GM12892 (cell line): ENCODE results near the gene CDKL2.
A peak's percentile ranks its signal among the peaks of the same experiment; 100 is the strongest.
"Not testable (repeated sequence)": the region's sequence is repeated elsewhere in the genome, so short reads cannot be mapped to it uniquely, and the experiment has no call there.

Experiments
- DNase-seq: peaks from one replicate; pipeline ENCODE4 v3.0.0; 2011; ENCODE audit not compliant: insufficient read length
- FAIRE-seq: peaks from 2 replicates; lab custom pipeline; 2011; peaks lifted over from hg19 to GRCh38; lab: Jason Lieb, UNC
- POLR2A ChIP-seq: IDR thresholded peaks from 2 replicates; pipeline ENCODE4 v1.6.1; 2011; ENCODE audit warnings: low read depth, low read length, control low read depth
- POLR2AphosphoS5 ChIP-seq: IDR thresholded peaks from 2 replicates; pipeline ENCODE4 v1.6.1; 2011; ENCODE audit warnings: low read depth, low read length, control low read depth
- TAF1 ChIP-seq: IDR thresholded peaks from 2 replicates; pipeline ENCODE4 v1.6.1; 2011; ENCODE audit warnings: low read depth, mild to moderate bottlenecking, control low read depth, low read length, borderline replicate concordance

CDKL2 gene

DNA sequence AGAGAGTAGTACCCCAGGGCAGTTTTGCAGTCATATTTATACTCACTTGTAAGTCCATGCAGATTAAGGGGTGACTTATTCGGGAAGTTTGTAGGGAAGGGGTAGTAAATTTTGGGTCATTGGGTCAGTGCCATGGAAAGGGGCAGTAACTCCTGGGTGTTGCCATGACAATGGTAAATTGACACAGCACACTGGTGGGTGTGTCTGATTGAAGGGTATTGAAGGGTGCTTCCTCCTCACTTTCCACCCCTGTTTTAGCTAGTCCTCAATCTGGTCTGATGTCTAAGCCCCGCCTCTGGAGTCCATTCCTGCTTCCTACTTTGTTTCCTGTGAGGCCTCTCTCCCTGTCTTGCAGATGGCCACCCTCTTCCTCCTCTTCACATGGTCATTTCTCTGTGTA lies 62.6 kb downstream of the CDKL2 start:
- no peak for FAIRE-seq
- DNase-seq = no peak
- no peak for TF ChIP-seq TAF1
- no peak for TF ChIP-seq POLR2A
- no peak for TF ChIP-seq POLR2AphosphoS5

DNA sequence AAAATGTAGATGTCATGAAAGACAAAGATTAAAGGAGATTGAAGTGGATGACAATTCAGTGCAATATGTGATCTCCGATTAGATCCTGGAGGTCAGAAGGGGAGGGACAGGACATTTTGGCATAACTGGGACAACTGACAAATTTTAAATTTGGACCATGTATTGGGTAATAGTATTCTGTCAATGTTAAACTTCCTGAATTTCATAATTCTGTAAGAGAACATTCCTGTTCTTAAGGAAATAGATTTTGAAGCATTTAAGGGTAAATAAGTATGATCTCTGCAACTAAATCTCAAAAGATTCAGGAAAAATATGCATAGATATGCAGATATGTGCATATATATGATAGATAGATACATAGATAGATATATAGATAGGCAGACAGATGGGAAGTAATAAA lies 63.4 kb downstream of the CDKL2 start:
- no peak for TF ChIP-seq POLR2A
- no peak for TF ChIP-seq POLR2AphosphoS5
- no peak for TF ChIP-seq TAF1
- FAIRE-seq (no peak), DNase-seq (no peak)

DNA sequence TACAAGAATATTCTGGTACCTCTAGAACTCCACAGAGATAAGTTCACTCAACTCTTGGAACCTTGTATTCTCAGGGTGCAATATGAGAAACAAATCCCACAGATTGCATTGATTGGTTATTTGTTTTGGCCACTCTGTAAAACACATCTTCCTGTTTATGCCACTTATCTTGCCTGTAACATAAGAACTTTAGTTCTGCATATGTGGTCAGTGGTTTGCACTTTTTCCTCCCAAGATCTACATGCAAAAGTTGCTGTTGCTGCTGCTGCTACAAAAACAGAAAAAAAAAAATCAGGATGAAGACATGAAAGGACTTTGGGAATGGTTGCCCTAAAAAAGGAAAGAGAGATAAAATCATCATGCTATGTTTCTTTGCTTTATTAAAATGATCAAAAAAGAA lies 64.8 kb downstream of the CDKL2 start:
- no peak for DNase-seq
- no peak for TF ChIP-seq POLR2AphosphoS5
- TF ChIP-seq POLR2A = no peak
- no peak for TF ChIP-seq TAF1
- FAIRE-seq = no peak

DNA sequence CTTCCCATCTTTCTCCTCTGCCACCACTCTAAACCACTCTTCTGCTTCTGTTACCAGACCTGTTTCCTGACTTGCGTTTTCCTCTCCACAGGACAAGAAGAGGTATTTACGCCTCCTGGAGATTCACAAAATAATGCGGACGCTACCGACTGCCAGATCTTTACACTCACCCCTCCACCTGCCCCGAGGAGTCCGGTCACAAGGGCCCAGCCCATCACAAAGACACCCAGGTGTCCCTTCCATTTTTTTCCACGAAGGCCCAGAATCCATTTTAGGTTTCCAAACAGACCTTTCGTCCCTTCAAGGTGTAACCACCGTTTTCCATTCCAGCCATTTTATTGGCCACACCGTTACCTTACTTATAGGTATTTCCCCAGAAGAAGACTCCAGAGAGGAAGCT lies 66.3 kb downstream of the CDKL2 start:
- DNase-seq = no peak
- no peak for FAIRE-seq
- no peak for TF ChIP-seq TAF1
- no peak for TF ChIP-seq POLR2AphosphoS5
- TF ChIP-seq POLR2A = no peak

DNA sequence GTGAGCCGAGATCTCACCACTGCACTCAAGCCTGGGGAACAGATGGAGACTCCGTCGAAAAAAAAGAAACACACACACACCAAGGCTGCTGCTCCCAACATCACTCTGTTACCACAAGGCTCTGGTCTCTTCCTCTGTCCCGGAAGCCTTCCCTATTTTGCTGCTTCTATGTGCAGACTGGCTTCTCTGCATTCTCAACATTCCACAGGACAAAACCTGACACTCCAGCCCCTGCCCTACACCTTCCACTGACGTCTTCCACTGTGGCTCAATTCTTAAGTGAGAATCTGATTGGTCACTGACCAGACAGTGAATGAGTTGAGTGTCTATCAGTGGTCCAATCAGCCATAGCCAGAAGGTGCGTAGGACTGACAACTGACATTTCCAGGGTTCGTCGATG lies 68.5 kb downstream of the CDKL2 start:
- DNase-seq (no peak), FAIRE-seq (no peak)

DNA sequence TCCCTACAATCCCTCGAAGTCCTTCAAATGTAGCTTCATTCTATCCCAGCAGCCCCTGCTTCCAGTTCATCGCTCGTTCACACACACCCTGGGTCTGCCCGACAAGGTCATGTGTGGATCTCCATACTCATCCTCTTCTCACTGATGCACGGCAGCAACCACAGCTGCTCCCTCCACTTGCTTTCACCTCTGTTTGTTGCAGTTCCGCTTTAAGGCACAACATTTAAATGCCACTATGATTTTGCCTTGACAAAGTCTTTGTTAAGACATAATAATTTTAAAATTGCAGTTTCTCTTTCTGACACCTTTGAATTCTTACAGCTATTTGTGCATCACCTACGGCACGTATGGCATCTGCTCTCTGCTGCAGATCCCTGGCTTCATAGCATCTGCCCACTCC lies 72.6 kb downstream of the CDKL2 start:
- DNase-seq (no peak), FAIRE-seq (no peak)
- TF ChIP-seq TAF1 (no peak), POLR2AphosphoS5 (no peak), POLR2A (no peak)

More for the DNA sequence above, 68.5 kb downstream of the CDKL2 start:
- TF ChIP-seq POLR2A (no peak), TAF1 (no peak), POLR2AphosphoS5 (no peak)

DNA sequence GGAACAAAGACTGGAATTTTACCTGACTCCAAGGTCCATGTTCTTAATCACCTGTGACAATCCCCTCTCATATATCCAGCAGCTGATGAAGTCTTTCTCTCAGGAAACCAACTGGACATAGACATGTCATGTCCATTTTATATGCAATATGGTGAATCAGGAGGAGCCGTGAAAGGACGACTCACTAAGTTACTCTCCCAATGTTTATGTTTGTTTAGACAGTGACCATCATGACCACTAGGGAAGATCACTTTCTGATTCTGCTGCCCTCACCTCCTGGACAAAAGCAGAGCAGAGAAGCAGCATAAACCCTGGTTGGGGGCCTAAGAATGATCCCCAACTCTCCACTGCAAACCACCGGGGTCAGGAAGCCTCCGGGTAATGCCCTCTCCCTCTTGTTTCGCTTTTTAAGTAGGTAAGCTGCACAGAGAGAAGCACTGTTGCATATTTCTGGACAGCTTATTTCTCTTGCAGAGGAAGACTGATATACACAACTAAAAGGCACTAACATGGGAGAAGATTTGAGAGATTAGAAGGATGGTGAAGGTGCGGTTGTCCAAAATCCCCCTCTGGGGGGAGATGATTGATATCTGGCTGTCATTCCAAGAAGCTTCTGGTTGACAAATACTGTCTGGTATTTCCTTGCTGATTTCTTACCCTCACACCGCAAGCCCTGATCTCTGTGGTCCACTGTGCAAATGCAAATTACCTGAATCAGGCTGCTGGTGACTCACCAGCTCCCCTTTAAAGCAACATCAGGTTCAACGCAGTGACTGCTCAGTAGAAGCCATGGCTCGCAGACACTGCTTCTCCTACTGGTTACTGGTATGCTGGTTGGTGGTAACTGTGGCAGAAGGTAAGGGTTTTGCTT lies 74.8 kb downstream of the CDKL2 start, which contains the start of gene ODAPH:
Gene ODAPH, plus strand, starts transcription at position 773 of the 871 bp plus-strand sequence. Its CDS starts 17 bp downstream, at position 790.
- TF ChIP-seq POLR2AphosphoS5 (no peak), TAF1 (no peak)
- DNase-seq (peak; percentile 34), FAIRE-seq (peak; percentile 92)

DNA sequence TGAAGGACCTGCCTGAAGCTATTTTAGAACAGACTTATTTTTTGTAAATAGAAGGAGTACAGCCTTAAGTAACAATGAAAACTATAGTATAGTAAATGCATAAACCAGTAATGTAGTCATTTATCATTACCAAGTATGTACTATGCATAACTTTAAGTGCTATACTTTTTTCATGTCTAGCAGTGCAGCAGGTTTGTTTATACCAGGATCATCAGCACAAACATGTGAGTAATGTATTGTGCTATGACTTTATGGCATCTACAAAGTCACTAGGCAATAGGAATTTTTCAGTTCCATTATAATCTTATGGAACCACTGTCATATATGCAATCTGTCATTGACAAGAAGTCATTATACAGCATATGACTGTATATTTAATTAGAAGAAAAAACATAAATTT lies 77.9 kb downstream of the CDKL2 start:
- TF ChIP-seq POLR2AphosphoS5 (no peak), TAF1 (no peak), POLR2A (no peak)
- FAIRE-seq = no peak
- DNase-seq = no peak

DNA sequence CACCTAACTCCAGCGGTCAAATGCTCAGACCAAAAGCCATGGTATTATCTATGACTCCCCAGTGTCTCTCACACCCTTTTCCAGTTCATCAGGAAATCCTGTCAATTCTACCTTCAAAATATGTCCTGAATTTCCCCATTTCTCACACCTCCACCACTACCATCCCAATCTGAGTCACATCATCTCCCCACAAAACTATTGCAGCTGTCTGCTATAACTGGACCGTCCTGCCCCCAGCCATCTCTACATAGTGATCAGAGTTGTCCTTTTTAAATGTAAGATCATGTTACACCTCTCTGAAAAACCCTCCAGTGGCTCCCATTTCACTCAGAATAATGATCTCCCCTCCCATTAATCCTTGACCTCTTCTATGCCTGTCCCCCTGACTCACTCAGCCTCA lies 81.3 kb downstream of the CDKL2 start:
- no peak for FAIRE-seq
- DNase-seq = no peak
- TF ChIP-seq POLR2AphosphoS5 (no peak), TAF1 (no peak), POLR2A (no peak)

DNA sequence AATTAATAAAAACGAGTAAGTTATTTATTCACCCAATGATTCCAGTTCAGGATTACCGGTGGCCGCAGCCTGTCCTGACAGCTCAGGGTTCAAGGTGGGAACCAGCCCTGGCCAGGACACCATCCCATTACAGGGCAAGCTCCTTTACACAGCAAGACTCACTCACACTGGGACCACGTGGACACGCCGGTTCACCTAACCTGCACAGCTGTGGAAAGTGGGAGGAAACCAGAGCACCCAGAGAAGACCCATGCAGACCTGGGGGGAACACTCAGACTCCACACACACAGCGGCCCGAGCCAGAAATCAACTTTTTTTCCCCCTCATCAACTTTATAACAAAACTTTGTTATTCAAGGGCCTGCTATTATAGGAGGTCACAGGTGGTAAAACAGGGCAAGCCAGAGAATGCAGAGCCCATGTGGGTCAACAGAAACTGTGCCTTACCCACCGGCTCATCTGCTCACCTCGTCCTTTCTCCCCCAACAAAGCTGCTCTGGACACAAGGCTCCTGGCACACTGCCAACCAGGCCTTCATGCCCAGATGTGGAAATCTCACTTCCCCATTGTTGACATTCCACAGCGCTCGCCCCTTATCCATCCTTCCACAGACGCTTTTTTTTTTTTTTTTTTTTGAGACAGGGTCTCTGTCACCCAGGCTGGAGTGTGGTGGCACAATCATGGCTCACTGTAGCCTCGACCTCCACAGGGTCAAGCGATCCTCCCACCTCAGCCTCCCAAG lies 82.5 kb downstream of the CDKL2 start:
- FAIRE-seq (no peak), DNase-seq (no peak)
- no peak for TF ChIP-seq POLR2AphosphoS5
- no peak for TF ChIP-seq POLR2A
- TF ChIP-seq TAF1 = no peak

DNA sequence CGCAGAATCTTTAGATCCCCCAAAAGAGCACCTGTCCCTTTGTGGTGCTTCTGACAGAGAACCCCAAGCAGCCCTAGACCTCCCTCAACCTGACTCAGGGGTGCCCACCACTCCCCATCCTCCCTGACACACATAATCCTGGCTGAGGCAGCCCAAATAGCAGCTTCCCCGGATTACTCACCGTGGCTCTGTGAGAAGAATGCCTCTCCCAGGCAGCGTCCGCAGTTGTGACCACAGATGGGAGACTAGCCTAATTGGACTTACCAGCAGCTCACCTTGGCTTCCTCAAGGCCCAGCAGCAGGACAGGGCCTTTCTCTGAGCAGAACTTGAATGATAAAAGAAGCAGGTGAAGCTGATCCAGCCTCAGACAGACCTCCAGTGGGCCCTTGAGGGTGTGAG lies 84.8 kb downstream of the CDKL2 start:
- DNase-seq (no peak), FAIRE-seq (no peak)

DNA sequence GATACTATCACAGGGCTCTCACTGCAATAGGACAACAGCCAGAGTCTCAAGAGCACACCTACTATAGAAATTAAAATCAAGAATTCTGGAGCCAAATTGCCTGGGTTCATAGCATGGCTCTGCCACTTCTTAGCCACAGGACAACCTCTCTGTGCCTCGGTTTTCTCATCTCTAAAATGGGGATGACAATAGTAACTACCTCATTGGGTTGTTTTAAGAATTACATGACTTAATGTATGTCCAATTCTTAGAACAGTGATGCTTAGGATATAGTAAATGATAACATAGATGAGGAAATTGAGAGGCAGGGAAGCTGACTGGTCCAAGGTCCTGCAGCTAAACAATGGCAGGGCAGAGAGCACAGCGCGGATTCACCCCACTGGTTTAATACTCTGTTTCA lies 85.5 kb downstream of the CDKL2 start:
- TF ChIP-seq POLR2A = no peak
- TF ChIP-seq POLR2AphosphoS5 = no peak
- no peak for TF ChIP-seq TAF1
- no peak for DNase-seq
- no peak for FAIRE-seq

More for the DNA sequence above, 84.8 kb downstream of the CDKL2 start:
- TF ChIP-seq POLR2AphosphoS5 (no peak), TAF1 (no peak), POLR2A (no peak)

DNA sequence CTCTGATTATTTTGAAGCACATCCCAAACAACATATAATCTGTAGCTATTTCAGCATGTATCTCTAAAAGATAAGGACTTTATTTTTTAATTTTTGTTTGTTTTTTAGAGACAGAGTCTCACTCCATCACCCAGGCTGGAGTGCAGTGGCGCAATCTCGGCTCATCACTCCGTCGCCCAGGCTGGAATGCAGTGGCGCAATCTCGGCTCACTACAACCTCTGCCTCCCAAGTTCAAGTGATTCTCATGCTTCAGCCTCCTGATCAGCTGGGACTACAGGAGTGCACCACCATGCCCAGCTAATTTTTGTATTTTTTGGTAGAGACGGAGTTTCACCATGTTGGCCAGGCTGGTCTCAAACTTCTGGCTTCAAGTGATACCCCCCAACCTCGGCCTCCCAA lies 86.1 kb downstream of the CDKL2 start:
- DNase-seq, FAIRE-seq: not testable (repeated sequence)
